Endodermal cell (in vitro differentiated cells): ENCODE data around the gene PMS2. TPM values are rescaled to one million over a fixed set of nuclear protein-coding genes. Genes with fewer than 3 reads are reported as not detected.

Experiments used
- DNase-seq: peaks from one replicate; pipeline ENCODE4 v3.0.0-alpha.2; 2017
- H3K27ac ChIP-seq: 2 replicates; pipeline ENCODE4 v1.5.1; 2013; ENCODE audit warnings: mild to moderate bottlenecking, low read depth, low read length, moderate library complexity
- H3K27me3 ChIP-seq: 2 replicates; pipeline ENCODE4 v1.6.1; 2013; ENCODE audit warnings: mild to moderate bottlenecking, low read length, moderate library complexity; ENCODE audit not compliant: insufficient read depth, control insufficient read depth, poor library complexity, severe bottlenecking
- H3K36me3 ChIP-seq: 2 replicates; pipeline ENCODE4 v1.7.0; 2013; ENCODE audit warnings: mild to moderate bottlenecking, low read length, moderate library complexity; ENCODE audit not compliant: control insufficient read depth, insufficient read depth
- H3K4me1 ChIP-seq: one replicate; pipeline ENCODE4 v1.7.0; 2013; ENCODE audit warnings: low read length; ENCODE audit not compliant: control insufficient read depth, insufficient read depth
- H3K4me3 ChIP-seq: 2 replicates; pipeline ENCODE4 v1.5.1; 2013; ENCODE audit warnings: mild to moderate bottlenecking, low read length, moderate library complexity
- H3K9ac ChIP-seq: 2 replicates; pipeline ENCODE4 v1.6.1; 2013; ENCODE audit warnings: mild to moderate bottlenecking, low read length, moderate library complexity; ENCODE audit not compliant: poor library complexity, severe bottlenecking; ENCODE audit errors: extremely low read depth
- H3K9me3 ChIP-seq: 2 replicates; pipeline ENCODE4 v1.6.1; 2013; ENCODE audit warnings: mild to moderate bottlenecking, low read length, moderate library complexity; ENCODE audit not compliant: control insufficient read depth
- H3K27ac Mint-ChIP-seq: 2 replicates; pipeline ENCODE4 v1.8.0; 2020; ENCODE audit warnings: mixed read lengths
- H3K27me3 Mint-ChIP-seq: 2 replicates; pipeline ENCODE4 v1.8.0; 2021; ENCODE audit warnings: mild to moderate bottlenecking, mixed read lengths; ENCODE audit not compliant: insufficient read depth
- H3K36me3 Mint-ChIP-seq: 2 replicates; pipeline ENCODE4 v1.8.0; 2020; ENCODE audit warnings: low read depth, mixed read lengths
- H3K4me1 Mint-ChIP-seq: 2 replicates; pipeline ENCODE4 v1.8.0; 2020; ENCODE audit warnings: mixed read lengths
- H3K4me3 Mint-ChIP-seq: 2 replicates; pipeline ENCODE4 v1.8.0; 2020; ENCODE audit warnings: mild to moderate bottlenecking, moderate library complexity, mixed read lengths
- H3K9me3 Mint-ChIP-seq: 2 replicates; pipeline ENCODE4 v1.8.0; 2020; ENCODE audit warnings: mild to moderate bottlenecking, mixed read lengths
- WGBS, 2 experiments: methylation state at CpG; one replicate each; pipeline versions ENCODE4 v1.1.5 to v1.1.7; 2013; ENCODE audit warnings: missing lambda C conversion rate in 2 of 2, mixed read lengths in 1 of 2; ENCODE audit not compliant: insufficient coverage in 1 of 2, insufficient read length in 1 of 2; 5-methylcytosine and 5-hydroxymethylcytosine counted together
- total RNA-seq, 2 donors: library from RNA; stranded (reverse); fragmentation: NEBNext Ultra II Directional in 1 of 2; extraction: Animal tissue kit (Norgen Biotek cat#: 25700) in 1 of 2; gene quantifications; 2 replicates in 1 of 2; 3 replicates in 1 of 2; pipeline ENCODE4 v1.2.1, GENCODE V29; 2021
- TF ChIP-seq, protein P1 (sequence below): fragments of 200-600 bp; sonication (generic); conservative IDR thresholded peaks from 2 replicates; pipeline ENCODE4 v1.5.0; 2021; ENCODE audit warnings: antibody characterized with exemption, mild to moderate bottlenecking

PMS2 gene
- total RNA-seq, 2 donors from 2014 or later = 19.6 to 22.1 TPM

DNA sequence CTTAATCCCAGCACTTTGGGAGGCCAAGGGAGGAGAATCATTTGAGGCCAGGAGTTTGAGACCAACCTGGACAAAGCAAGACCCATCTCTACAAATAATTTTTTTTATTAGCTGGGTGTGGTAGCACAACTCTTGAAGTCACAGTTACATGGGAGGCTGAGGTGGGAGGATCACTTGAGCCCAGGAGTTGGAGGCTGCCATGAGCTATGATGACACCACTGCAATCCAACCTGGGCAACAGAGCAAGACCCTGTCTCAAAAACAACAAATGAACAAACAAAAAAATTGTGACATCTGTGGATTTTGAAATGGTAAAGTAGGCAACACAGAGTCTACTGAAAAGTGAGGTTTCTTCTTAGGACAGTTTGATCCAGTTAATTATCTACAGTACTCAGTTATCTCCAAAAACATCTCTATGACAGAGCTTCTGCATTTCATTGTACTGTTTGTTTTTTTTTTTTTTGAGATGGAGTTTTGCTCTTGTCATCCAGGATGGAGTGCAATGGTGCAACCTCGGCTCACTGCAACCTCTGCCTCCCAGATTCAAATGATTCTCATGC, 19.0 kb upstream of the PMS2 start:
- no peaks in the 10 kb centered on the region for H3K4me1 Mint-ChIP-seq
- H3K27ac Mint-ChIP-seq = no peak overlapping the region
- no peak overlapping the region for H3K4me3 ChIP-seq
- no peaks in the 10 kb centered on the region for H3K4me1 ChIP-seq
- TF ChIP-seq, protein P1, sequence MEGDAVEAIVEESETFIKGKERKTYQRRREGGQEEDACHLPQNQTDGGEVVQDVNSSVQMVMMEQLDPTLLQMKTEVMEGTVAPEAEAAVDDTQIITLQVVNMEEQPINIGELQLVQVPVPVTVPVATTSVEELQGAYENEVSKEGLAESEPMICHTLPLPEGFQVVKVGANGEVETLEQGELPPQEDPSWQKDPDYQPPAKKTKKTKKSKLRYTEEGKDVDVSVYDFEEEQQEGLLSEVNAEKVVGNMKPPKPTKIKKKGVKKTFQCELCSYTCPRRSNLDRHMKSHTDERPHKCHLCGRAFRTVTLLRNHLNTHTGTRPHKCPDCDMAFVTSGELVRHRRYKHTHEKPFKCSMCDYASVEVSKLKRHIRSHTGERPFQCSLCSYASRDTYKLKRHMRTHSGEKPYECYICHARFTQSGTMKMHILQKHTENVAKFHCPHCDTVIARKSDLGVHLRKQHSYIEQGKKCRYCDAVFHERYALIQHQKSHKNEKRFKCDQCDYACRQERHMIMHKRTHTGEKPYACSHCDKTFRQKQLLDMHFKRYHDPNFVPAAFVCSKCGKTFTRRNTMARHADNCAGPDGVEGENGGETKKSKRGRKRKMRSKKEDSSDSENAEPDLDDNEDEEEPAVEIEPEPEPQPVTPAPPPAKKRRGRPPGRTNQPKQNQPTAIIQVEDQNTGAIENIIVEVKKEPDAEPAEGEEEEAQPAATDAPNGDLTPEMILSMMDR = no peak
- no peak for DNase-seq
- H3K27ac ChIP-seq = no peak overlapping the region
- peaks cover 79% of the 10 kb centered on the region for H3K36me3 Mint-ChIP-seq
- H3K27me3 ChIP-seq = no peaks in the 10 kb centered on the region
- H3K9ac ChIP-seq = no peak overlapping the region
- H3K36me3 ChIP-seq = peaks cover 89% of the 10 kb centered on the region
- H3K9me3 ChIP-seq = no peaks in the 10 kb centered on the region
- no peak overlapping the region for H3K4me3 Mint-ChIP-seq
- no peaks in the 10 kb centered on the region for H3K9me3 Mint-ChIP-seq
- 90 to 100% methylated on average over 1 of the region's 1 CpG for WGBS, 2 experiments
- H3K27me3 Mint-ChIP-seq = no peaks in the 10 kb centered on the region

DNA sequence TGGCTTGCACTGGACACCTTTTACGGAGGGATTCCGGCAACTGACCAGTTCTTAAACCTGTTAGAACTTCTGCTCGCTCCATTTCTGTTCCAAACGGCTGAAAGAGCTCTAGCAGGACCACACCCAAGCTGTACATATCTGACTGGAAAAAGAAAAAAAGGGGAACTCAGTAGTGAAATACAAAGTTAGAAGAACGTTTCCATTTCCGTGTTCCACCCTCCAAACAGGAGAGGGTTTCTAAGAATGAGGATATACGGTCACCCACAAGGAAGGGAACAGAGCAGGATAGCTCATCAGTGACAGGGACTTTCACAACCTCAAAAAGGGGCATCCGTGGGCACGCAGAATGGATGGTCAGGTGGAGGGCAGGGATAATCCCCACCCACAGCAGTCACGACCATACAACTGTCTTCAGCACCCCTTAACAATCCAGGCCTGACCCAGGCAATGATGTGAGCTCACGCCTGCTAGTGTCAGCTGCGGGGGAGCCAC, 18.0 kb upstream of the PMS2 start:
- Histone ChIP-seq H3K4me1 (no peaks in the 10 kb centered on the region), H3K9me3 (no peaks in the 10 kb centered on the region), H3K36me3 (peaks cover 91% of the 10 kb centered on the region), H3K27me3 (no peaks in the 10 kb centered on the region), H3K4me3 (no peak overlapping the region), H3K27ac (no peak overlapping the region), H3K9ac (no peak overlapping the region)
- Mint-ChIP-seq H3K36me3 (peaks cover 85% of the 10 kb centered on the region), H3K4me1 (no peaks in the 10 kb centered on the region), H3K4me3 (no peak overlapping the region), H3K9me3 (no peaks in the 10 kb centered on the region), H3K27me3 (no peaks in the 10 kb centered on the region), H3K27ac (no peak overlapping the region)
- TF ChIP-seq, protein P1 = no peak
- WGBS, 2 experiments = 89 to 91% methylated on average over 10 to 12 of the region's 12 CpGs
- no peak for DNase-seq

DNA sequence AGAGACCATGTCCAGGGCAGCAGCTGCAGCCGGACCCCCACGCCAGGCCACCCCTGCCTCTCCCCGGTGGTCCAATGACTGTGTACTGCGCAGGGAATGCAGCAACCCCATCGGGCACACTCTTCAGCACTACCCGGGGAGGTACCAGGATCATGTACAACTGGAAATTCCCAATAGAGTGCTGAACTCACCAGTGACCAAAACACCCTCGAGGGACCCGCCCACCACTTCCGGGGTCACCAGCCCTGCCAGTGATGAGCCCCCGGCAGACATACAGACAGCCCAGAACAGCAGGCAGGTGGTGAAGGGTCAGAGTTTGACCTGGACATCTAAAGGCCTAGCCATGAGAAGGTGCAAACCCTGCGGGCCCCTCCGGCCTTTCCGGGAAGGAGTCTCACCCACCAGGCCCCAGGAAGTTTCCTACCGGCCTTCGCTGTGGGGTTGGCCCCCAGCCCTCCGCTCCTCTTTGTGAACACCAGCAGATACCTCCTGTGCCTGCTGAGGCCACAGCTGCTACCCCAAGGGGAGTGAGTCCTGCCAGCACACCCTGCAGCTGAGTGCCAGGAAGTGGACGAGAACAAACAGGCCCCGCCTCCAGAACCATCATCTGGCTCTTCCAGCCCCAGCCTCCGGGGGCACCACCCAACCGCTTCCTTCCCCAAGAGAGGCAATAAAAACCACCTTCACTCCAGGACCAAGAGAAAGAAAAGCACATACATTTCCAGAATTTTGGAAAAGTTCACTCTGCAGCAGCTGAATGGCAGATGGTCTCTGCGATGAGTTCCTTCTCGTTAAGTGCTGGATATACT, 17.4 kb upstream of the PMS2 start:
- no peaks in the 10 kb centered on the region for H3K27me3 Mint-ChIP-seq
- H3K9ac ChIP-seq = no peak overlapping the region
- H3K4me3 Mint-ChIP-seq = no peak overlapping the region
- peaks cover 91% of the 10 kb centered on the region for H3K36me3 ChIP-seq
- DNase-seq = peak; percentile 90
- H3K4me1 Mint-ChIP-seq = no peaks in the 10 kb centered on the region
- no peak overlapping the region for H3K4me3 ChIP-seq
- H3K9me3 Mint-ChIP-seq = no peaks in the 10 kb centered on the region
- H3K27me3 ChIP-seq = no peaks in the 10 kb centered on the region
- TF ChIP-seq, protein P1 = peak; percentile 65
- no peaks in the 10 kb centered on the region for H3K9me3 ChIP-seq
- H3K4me1 ChIP-seq = no peaks in the 10 kb centered on the region
- H3K27ac Mint-ChIP-seq = no peak overlapping the region
- no peak overlapping the region for H3K27ac ChIP-seq
- 94 to 96% methylated on average over 11 to 22 of the region's 22 CpGs for WGBS, 2 experiments
- H3K36me3 Mint-ChIP-seq = peaks cover 85% of the 10 kb centered on the region
